Subcutaneous abdominal adipose tissue (tissue), 5 donors: ENCODE results near the gene FBN1.

Experiments
- H3K27ac ChIP-seq: one replicate; pipeline ENCODE4 v1.7.0; 2013; ENCODE audit warnings: low read depth, mild to moderate bottlenecking, inconsistent platforms, low read length, moderate library complexity
- H3K27me3 ChIP-seq, 5 donors: one replicate each; pipeline ENCODE4 v1.7.0; 2013; ENCODE audit warnings: low read length in 5 of 5, inconsistent platforms in 1 of 5; ENCODE audit not compliant: control insufficient read depth in 5 of 5, insufficient read depth in 4 of 5
- H3K36me3 ChIP-seq, 5 donors: one replicate each; pipeline ENCODE4 v1.7.0; 2013; ENCODE audit warnings: low read length in 5 of 5; ENCODE audit not compliant: control insufficient read depth in 5 of 5, insufficient read depth in 5 of 5
- H3K4me1 ChIP-seq, 5 donors: one replicate each; pipeline ENCODE4 v1.7.0; 2013; ENCODE audit warnings: low read length in 5 of 5, mild to moderate bottlenecking in 3 of 5, moderate library complexity in 1 of 5; ENCODE audit not compliant: control insufficient read depth in 5 of 5, insufficient read depth in 5 of 5
- H3K4me3 ChIP-seq, 5 donors: one replicate each; pipeline ENCODE4 v1.7.0; 2013; ENCODE audit warnings: low read length in 5 of 5, low read depth in 1 of 5
- H3K9ac ChIP-seq, 5 donors: one replicate each; pipeline ENCODE4 v1.7.0; 2013; ENCODE audit warnings: low read length in 5 of 5, mild to moderate bottlenecking in 4 of 5, moderate library complexity in 3 of 5
- H3K9me3 ChIP-seq, 5 donors: one replicate each; pipeline ENCODE4 v1.7.0; 2013; ENCODE audit warnings: low read length in 5 of 5; ENCODE audit not compliant: control insufficient read depth in 5 of 5
- donor health status: healthy.
- donor health status: healthy.
- donor health status: healthy.
- donor health status: healthy.
- donor health status: healthy.

Gene FBN1

GRCh38 chr15:48426044-48426443 lies 219.5 kb downstream of the FBN1 start:
- H3K27ac ChIP-seq: no peak overlapping the region
- no peak overlapping the region for H3K4me3 ChIP-seq
- peaks cover 0 to 12% (median 0%) of the 10 kb centered on the region in 5 donors for H3K4me1 ChIP-seq
- no peak overlapping the region for H3K9ac ChIP-seq
- H3K9me3 ChIP-seq: no peaks in the 10 kb centered on the region
- H3K27me3 ChIP-seq: no peaks in the 10 kb centered on the region
- peaks cover 42 to 72% (median 68%) of the 10 kb centered on the region in 5 donors for H3K36me3 ChIP-seq

GRCh38 chr15:48425051-48425450 lies 220.5 kb downstream of the FBN1 start:
- no peaks in the 10 kb centered on the region for H3K9me3 ChIP-seq
- no peak overlapping the region for H3K27ac ChIP-seq
- H3K36me3 ChIP-seq: peaks cover 42 to 74% (median 70%) of the 10 kb centered on the region in 5 donors
- no peaks in the 10 kb centered on the region for H3K27me3 ChIP-seq
- H3K4me1 ChIP-seq: peaks cover 0 to 12% (median 0%) of the 10 kb centered on the region in 5 donors
- no peak overlapping the region for H3K9ac ChIP-seq
- no peak overlapping the region for H3K4me3 ChIP-seq

- Histone ChIP-seq H3K36me3 (peaks cover 47 to 78% (median 75%) of the 10 kb centered on the region in 5 donors), H3K4me3 (no peak overlapping the region), H3K9me3 (no peaks in the 10 kb centered on the region), H3K9ac (no peak overlapping the region), H3K27me3 (no peaks in the 10 kb centered on the region), H3K27ac (peak overlapping the region; percentile 24), H3K4me1 (peaks cover 0 to 14% (median 0%) of the 10 kb centered on the region in 5 donors)
These were observed 221.5 kb downstream of the FBN1 start for GRCh38 chr15:48423896-48424475.

GRCh38 chr15:48423342-48423741 lies 222.2 kb downstream of the FBN1 start:
- Histone ChIP-seq H3K27me3 (no peaks in the 10 kb centered on the region), H3K36me3 (peaks cover 48 to 79% (median 77%) of the 10 kb centered on the region in 5 donors), H3K9ac (no peak overlapping the region), H3K4me3 (no peak overlapping the region), H3K4me1 (peaks cover 0 to 14% (median 0%) of the 10 kb centered on the region in 5 donors), H3K27ac (no peak overlapping the region), H3K9me3 (no peaks in the 10 kb centered on the region)

- H3K9ac ChIP-seq: no peak overlapping the region
- H3K4me3 ChIP-seq: no peak overlapping the region
- H3K9me3 ChIP-seq: no peaks in the 10 kb centered on the region
- H3K27me3 ChIP-seq: no peaks in the 10 kb centered on the region
- H3K27ac ChIP-seq: no peak overlapping the region
- H3K4me1 ChIP-seq: peaks cover 0 to 14% (median 0%) of the 10 kb centered on the region in 5 donors
- H3K36me3 ChIP-seq: peaks cover 45 to 73% (median 70%) of the 10 kb centered on the region in 5 donors
These were observed 223.1 kb downstream of the FBN1 start for GRCh38 chr15:48422401-48422800.

- H3K36me3 ChIP-seq: peaks cover 39 to 67% (median 60%) of the 10 kb centered on the region in 5 donors
- no peaks in the 10 kb centered on the region for H3K27me3 ChIP-seq
- H3K4me1 ChIP-seq: peaks cover 0 to 5% (median 0%) of the 10 kb centered on the region in 5 donors
- H3K9me3 ChIP-seq: no peaks in the 10 kb centered on the region
- H3K27ac ChIP-seq: no peak overlapping the region
- no peak overlapping the region for H3K9ac ChIP-seq
- H3K4me3 ChIP-seq: no peak overlapping the region
These were observed 224.1 kb downstream of the FBN1 start for GRCh38 chr15:48421362-48421761.

- Histone ChIP-seq H3K27ac (no peak overlapping the region), H3K4me3 (no peak overlapping the region), H3K4me1 (peaks cover 0 to 17% (median 3%) of the 10 kb centered on the region in 5 donors), H3K27me3 (no peaks in the 10 kb centered on the region), H3K9me3 (no peaks in the 10 kb centered on the region), H3K36me3 (peaks cover 35 to 67% (median 64%) of the 10 kb centered on the region in 5 donors), H3K9ac (no peak overlapping the region)
These were observed 225.6 kb downstream of the FBN1 start for GRCh38 chr15:48419896-48420295.

GRCh38 chr15:48418343-48418742 lies 227.2 kb downstream of the FBN1 start:
- Histone ChIP-seq H3K27ac (no peak overlapping the region), H3K27me3 (peaks cover 0 to 3% (median 0%) of the 10 kb centered on the region in 5 donors), H3K4me1 (peaks cover 0 to 28% (median 7%) of the 10 kb centered on the region in 5 donors), H3K9me3 (peaks cover 0 to 2% (median 0%) of the 10 kb centered on the region in 5 donors), H3K9ac (no peak overlapping the region), H3K36me3 (peaks cover 29 to 55% (median 52%) of the 10 kb centered on the region in 5 donors), H3K4me3 (no peak overlapping the region)

GRCh38 chr15:48416301-48416700 lies 229.2 kb downstream of the FBN1 start:
- Histone ChIP-seq H3K27ac (peak overlapping the region; percentile 91), H3K9me3 (peaks cover 0 to 2% (median 0%) of the 10 kb centered on the region in 5 donors), H3K4me1 (peaks cover 10 to 49% (median 22%) of the 10 kb centered on the region in 5 donors), H3K4me3 (no peak overlapping the region), H3K9ac (no peak overlapping the region), H3K36me3 (peaks cover 27 to 59% (median 41%) of the 10 kb centered on the region in 5 donors), H3K27me3 (peaks cover 0 to 3% (median 0%) of the 10 kb centered on the region in 5 donors)

GRCh38 chr15:48415036-48415886 lies 230.2 kb downstream of the FBN1 start:
- Histone ChIP-seq H3K36me3 (peaks cover 29 to 59% (median 41%) of the 10 kb centered on the region in 5 donors), H3K9ac (no peak overlapping the region), H3K4me1 (peaks cover 10 to 49% (median 22%) of the 10 kb centered on the region in 5 donors), H3K9me3 (peaks cover 0 to 2% (median 0%) of the 10 kb centered on the region in 5 donors), H3K27ac (peak overlapping the region; percentile 91), H3K4me3 (no peak overlapping the region), H3K27me3 (peaks cover 0 to 3% (median 0%) of the 10 kb centered on the region in 5 donors)
